CD4-positive, alpha-beta T cell (primary cell): ENCODE results near the gene TMOD4. TPM values are rescaled to one million over a fixed set of nuclear protein-coding genes. Genes with fewer than 3 reads are reported as not detected.

Experiments
- ATAC-seq: fragments of 200-7000 bp; cut with Tn5 transposase; one replicate; pipeline ENCODE4 v1.10.0; 2022; ENCODE audit warnings: mild to moderate bottlenecking; ENCODE audit not compliant: poor library complexity
- CTCF ChIA-PET: fragments of 350-600 bp; sonication (Branson Sonifier 250); formaldehyde crosslinking; loops from one replicate; lab custom pipeline; 2021; ENCODE audit warnings: antibody characterized with exemption, inconsistent platforms; lab: Charles Lee
- POLR2A ChIA-PET: fragments of 350-600 bp; sonication (Branson Sonifier 250); formaldehyde crosslinking; loops from one replicate; lab custom pipeline; 2021; ENCODE audit warnings: antibody characterized with exemption, inconsistent platforms; lab: Charles Lee
- DNase-seq, 14 experiments: peaks; one replicate each; pipeline ENCODE4 v3.0.0-alpha.2; 2013 to 2020; ENCODE audit warnings: mixed read lengths in 2 of 14
- H3K27ac ChIP-seq, 2 donors: one replicate each; pipeline versions ENCODE4 v1.5.1 to v1.7.0; 2013; ENCODE audit warnings: low read length in 2 of 2, low read depth in 1 of 2, mild to moderate bottlenecking in 1 of 2
- H3K27me3 ChIP-seq, 2 experiments: 1 replicate in 1 of 2; 2 replicates in 1 of 2; pipeline versions ENCODE4 v1.6.1 to v1.7.0; 2013; ENCODE audit warnings: low read length in 2 of 2, control low read depth in 1 of 2, mild to moderate bottlenecking in 1 of 2, moderate library complexity in 1 of 2; ENCODE audit not compliant: insufficient read depth in 2 of 2, control insufficient read depth in 1 of 2
- H3K36me3 ChIP-seq: one replicate; pipeline ENCODE4 v1.6.1; 2013; ENCODE audit warnings: low read length, control low read depth; ENCODE audit not compliant: insufficient read depth
- H3K4me1 ChIP-seq: one replicate; pipeline ENCODE4 v1.6.1; 2013; ENCODE audit warnings: low read length, control low read depth; ENCODE audit not compliant: insufficient read depth
- H3K4me3 ChIP-seq: one replicate; pipeline ENCODE4 v1.5.1; 2013; ENCODE audit warnings: mild to moderate bottlenecking, low read length, moderate library complexity
- H3K9me3 ChIP-seq, 2 experiments: 1 replicate in 1 of 2; 2 replicates in 1 of 2; pipeline versions ENCODE4 v1.6.1 to v1.7.0; 2013; ENCODE audit warnings: low read length in 2 of 2, mild to moderate bottlenecking in 2 of 2, control low read depth in 1 of 2, moderate library complexity in 1 of 2; ENCODE audit not compliant: control insufficient read depth in 1 of 2, insufficient read depth in 1 of 2
- H3K27ac Mint-ChIP-seq: one replicate; pipeline ENCODE4 v1.8.0; 2020; ENCODE audit warnings: mixed read lengths
- H3K27me3 Mint-ChIP-seq: one replicate; pipeline ENCODE4 v1.8.0; 2021; ENCODE audit warnings: mixed read lengths
- H3K36me3 Mint-ChIP-seq: one replicate; pipeline ENCODE4 v1.8.0; 2021; ENCODE audit warnings: low read depth, mixed read lengths
- H3K4me1 Mint-ChIP-seq: one replicate; pipeline ENCODE4 v1.8.0; 2021; ENCODE audit warnings: low read depth, mixed read lengths
- H3K4me3 Mint-ChIP-seq: one replicate; pipeline ENCODE4 v1.8.0; 2020; ENCODE audit warnings: mild to moderate bottlenecking, mixed read lengths
- H3K9me3 Mint-ChIP-seq: one replicate; pipeline ENCODE4 v1.8.0; 2020; ENCODE audit warnings: mixed read lengths
- CTCF ChIP-seq: fragments of 200-600 bp; IDR thresholded peaks from one replicate; pipeline ENCODE4 v1.8.0; 2022; ENCODE audit warnings: antibody characterized with exemption, mild to moderate bottlenecking
- intact Hi-C, 2 experiments: fragments of 100-400 bp; cut with DNase I in 1 of 2; cut with micrococcal nuclease in 1 of 2; formaldehyde crosslinking; loops; one replicate each; pipeline versions ENCODE4 v1.15.1 to v1.9.0; 2023 to 2025; cut with DNase I, micrococcal nuclease
- total RNA-seq, 174 experiments: library from RNA in 2 of 174; stranded (reverse) in 2 of 174; gene quantifications; one replicate each; pipeline ENCODE4 v1.2.3 and lab custom pipeline; 2021 to 2026

The TMOD4 gene
- total RNA-seq, 2 experiments from 2014 or later = 1.6 TPM; not detected in 1

DNA sequence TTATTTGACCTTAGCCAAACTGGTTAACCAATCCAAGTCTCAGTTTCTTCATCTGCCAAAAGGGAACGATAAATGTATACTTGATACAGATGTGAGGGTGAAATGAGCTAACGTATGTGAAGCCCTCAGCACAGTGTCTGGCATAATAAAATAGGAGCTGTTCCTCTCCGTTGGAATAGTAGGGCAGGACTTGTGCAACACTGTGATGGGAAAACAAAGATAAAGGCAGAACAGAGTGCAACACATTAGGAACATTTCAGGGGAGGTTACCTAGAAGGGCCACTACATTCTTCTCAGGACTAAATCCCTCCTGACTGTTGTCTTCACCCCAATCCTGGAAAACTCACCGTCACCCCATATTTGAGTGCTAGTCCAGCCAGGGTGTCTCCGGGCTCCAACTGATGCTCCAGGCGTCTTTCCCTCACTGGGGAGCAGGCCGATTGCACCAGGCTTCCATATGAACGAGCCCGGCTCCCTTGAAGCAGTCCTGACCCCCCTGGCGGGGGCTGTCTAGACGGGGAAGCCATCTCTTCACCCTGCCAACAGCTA, 11.0 kb downstream of the TMOD4 start:
- Histone ChIP-seq H3K9me3 (no peaks in the 10 kb centered on the region), H3K36me3 (peaks cover 40% of the 10 kb centered on the region), H3K27me3 (no peaks in the 10 kb centered on the region), H3K4me3 (peak overlapping the region; percentile 76), H3K4me1 (peaks cover 44% of the 10 kb centered on the region), H3K27ac (peak overlapping the region in 1 of 2 donors; percentile 36)
- H3K9me3 Mint-ChIP-seq = no peaks in the 10 kb centered on the region
- TF ChIP-seq CTCF = no peak
- DNase-seq = peak in 1 of 14 experiments; percentile 40
- peak overlapping the region; percentile 93 for H3K4me3 Mint-ChIP-seq
- intact Hi-C loops = no loop called here
- H3K27me3 Mint-ChIP-seq = no peaks in the 10 kb centered on the region
- POLR2A ChIA-PET = interaction anchor here (0.8 to 3.6 kb wide), 6 partner anchors 8 to 929 kb away, joined by 3 to 51 read pairs (median 4); partner anchors contain the start of gene TNFAIP8L2
- peaks cover 63% of the 10 kb centered on the region for H3K4me1 Mint-ChIP-seq
- peak overlapping the region; percentile 89 for H3K27ac Mint-ChIP-seq
- CTCF ChIA-PET = interaction anchor here (0.9 to 1.0 kb wide), 2 partner anchors 39 to 116 kb away, joined by 3 to 4 read pairs; no protein-coding TSS in a partner anchor
- peaks cover 81% of the 10 kb centered on the region for H3K36me3 Mint-ChIP-seq
- no peak for ATAC-seq

DNA sequence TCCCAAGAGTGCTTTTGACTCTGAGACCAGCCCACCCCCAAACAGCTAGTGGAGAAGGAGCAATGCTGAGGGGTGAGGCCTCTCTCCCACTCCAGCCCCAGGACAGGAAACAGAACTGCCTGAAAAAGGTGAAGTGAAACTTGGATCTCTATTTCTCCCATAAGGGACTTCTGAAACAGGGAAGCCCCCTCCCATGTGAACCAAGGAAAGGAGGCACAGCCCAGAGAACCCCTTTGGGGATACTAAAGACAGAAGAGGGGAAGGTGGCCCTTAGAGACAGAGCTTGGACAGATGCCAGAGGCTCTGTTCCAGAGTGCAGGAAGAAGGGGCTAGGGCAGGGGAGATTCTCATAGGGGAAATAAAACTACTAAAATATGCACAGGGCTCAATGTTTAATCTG, 16.4 kb downstream of the TMOD4 start:
- DNase-seq (peak in 1 of 14 experiments; percentile 36), ATAC-seq (no peak)
- no peaks in the 10 kb centered on the region for H3K27me3 Mint-ChIP-seq
- H3K36me3 Mint-ChIP-seq = peaks cover 69% of the 10 kb centered on the region
- no peaks in the 10 kb centered on the region for H3K9me3 Mint-ChIP-seq
- peak overlapping the region; percentile 75 for H3K4me3 Mint-ChIP-seq
- TF ChIP-seq CTCF = no peak
- peak overlapping the region; percentile 85 for H3K27ac Mint-ChIP-seq
- ChIA-PET POLR2A (interaction anchor here (0.7 to 4.0 kb wide), 6 partner anchors 13 to 112 kb away, joined by 3 to 37 read pairs (median 4); partner anchors contain the start of genes C1orf56, SEMA6C and VPS72), CTCF (interaction anchor here (1.0 to 7.8 kb wide), 3 partner anchors 58 to 163 kb away, joined by 3 to 61 read pairs (median 49); no protein-coding TSS in a partner anchor)
- no peaks in the 10 kb centered on the region for H3K27me3 ChIP-seq
- H3K4me1 ChIP-seq = peaks cover 59% of the 10 kb centered on the region
- H3K9me3 ChIP-seq = no peaks in the 10 kb centered on the region
- peak overlapping the region; percentile 29 to 56 for H3K27ac ChIP-seq
- peak overlapping the region; percentile 77 for H3K4me3 ChIP-seq
- intact Hi-C loops = loop anchor here (5.0 to 10.0 kb wide), 3 partner anchors 152 to 695 kb away; partner anchors contain the start of genes ENSA (in 1 of the 2), MINDY1 (in 1 of the 2) and PRUNE1 (in 1 of the 2)
- H3K36me3 ChIP-seq = peaks cover 35% of the 10 kb centered on the region
- H3K4me1 Mint-ChIP-seq = peaks cover 76% of the 10 kb centered on the region

- Histone ChIP-seq H3K36me3 (peaks cover 32% of the 10 kb centered on the region), H3K4me3 (peak overlapping the region; percentile 77), H3K9me3 (no peaks in the 10 kb centered on the region), H3K27ac (peak overlapping the region; percentile 29 to 56), H3K4me1 (peaks cover 59% of the 10 kb centered on the region), H3K27me3 (no peaks in the 10 kb centered on the region)
- H3K36me3 Mint-ChIP-seq = peaks cover 64% of the 10 kb centered on the region
- peaks cover 73% of the 10 kb centered on the region for H3K4me1 Mint-ChIP-seq
- intact Hi-C loops = loop anchor here (5.0 to 10.0 kb wide), 3 partner anchors 152 to 694 kb away; partner anchors contain the start of genes ENSA (in 1 of the 2), MINDY1 (in 1 of the 2) and PRUNE1 (in 1 of the 2)
- no peaks in the 10 kb centered on the region for H3K9me3 Mint-ChIP-seq
- ChIA-PET CTCF (interaction anchor here (1.0 to 7.8 kb wide), 3 partner anchors 57 to 163 kb away, joined by 3 to 61 read pairs (median 49); no protein-coding TSS in a partner anchor), POLR2A (interaction anchor here (0.7 to 4.3 kb wide), 10 partner anchors 8 to 123 kb away, joined by 3 to 64 read pairs (median 16); partner anchors contain the start of genes C1orf56, CDC42SE1, LYSMD1 and MLLT11)
- peak overlapping the region; percentile 85 for H3K27ac Mint-ChIP-seq
- no peak for ATAC-seq
- TF ChIP-seq CTCF = no peak
- peak overlapping the region; percentile 99 for H3K4me3 Mint-ChIP-seq
- no peaks in the 10 kb centered on the region for H3K27me3 Mint-ChIP-seq
- peak in 1 of 14 experiments; percentile 43 for DNase-seq
These were observed 17.0 kb downstream of the TMOD4 start for GRCh38 chr1:151158751-151159251.
